Epithelial cell of proximal tubule (primary cell): ENCODE data around the gene HSPB7. TPM values are rescaled to one million over a fixed set of nuclear protein-coding genes. Genes with fewer than 3 reads are reported as not detected.
"Not testable (repeated sequence)": the region's sequence is repeated elsewhere in the genome, so short reads cannot be mapped to it uniquely, and the experiment has no call there.

Experiments
- DNase-seq: peaks from one replicate; pipeline ENCODE4 v3.0.0-alpha.2; 2011; ENCODE audit warnings: low read depth
- H3K4me3 ChIP-seq: 2 replicates; pipeline ENCODE4 v1.5.1; 2011; ENCODE audit warnings: low read depth, mild to moderate bottlenecking, low read length
- CTCF ChIP-seq: conservative IDR thresholded peaks from 2 replicates; pipeline ENCODE4 v1.5.1; 2012; ENCODE audit warnings: low read depth, mild to moderate bottlenecking, low read length
- total RNA-seq: library from RNA; depleted of rRNA; stranded (reverse); fragments of >200 nt; gene quantifications from 2 replicates; pipeline ENCODE4 v1.2.3, GENCODE V29; 2015

Gene HSPB7
- total RNA-seq, 1 donor from 2014 or later = not detected

- TF ChIP-seq CTCF = no peak
- DNase-seq = no peak
- no peak overlapping the region for H3K4me3 ChIP-seq
Observed at GRCh38 chr1:16063226-16063829, 45.5 kb upstream of the HSPB7 start.

GRCh38 chr1:16062687-16063075, 44.8 kb upstream of the HSPB7 start:
- DNase-seq, H3K4me3 ChIP-seq: not testable (repeated sequence)

- not testable (repeated sequence) for DNase-seq, H3K4me3 ChIP-seq
Observed at GRCh38 chr1:16061989-16062686, 44.3 kb upstream of the HSPB7 start.

- no peak for DNase-seq
- no peak overlapping the region for H3K4me3 ChIP-seq
- no peak for TF ChIP-seq CTCF
Observed at GRCh38 chr1:16061266-16061665, 43.4 kb upstream of the HSPB7 start.

GRCh38 chr1:16058394-16059120, 40.7 kb upstream of the HSPB7 start:
- H3K4me3 ChIP-seq, DNase-seq: not testable (repeated sequence)

- H3K4me3 ChIP-seq, DNase-seq: not testable (repeated sequence)
Observed at GRCh38 chr1:16057314-16057915, 39.6 kb upstream of the HSPB7 start.

- DNase-seq, H3K4me3 ChIP-seq: not testable (repeated sequence)
Observed at GRCh38 chr1:16056521-16056912, 38.7 kb upstream of the HSPB7 start.

GRCh38 chr1:16055613-16056520, 38.0 kb upstream of the HSPB7 start:
- H3K4me3 ChIP-seq = no peak overlapping the region
- no peak for DNase-seq
- peak; percentile 89 for TF ChIP-seq CTCF
